Thyroid gland (tissue), 4 donors: ENCODE results near the gene BANP.

Experiments
- CTCF ChIP-seq, 6 experiments: fragments of 200-600 bp in 3 of 6; fragments of 450-650 bp in 3 of 6; sonication (generic) in 3 of 6; IDR thresholded peaks; one replicate each; pipeline ENCODE4 v1.5.1; 2016 to 2019; ENCODE audit warnings: antibody characterized with exemption in 6 of 6, mild to moderate bottlenecking in 2 of 6, inconsistent platforms in 1 of 6, moderate library complexity in 1 of 6
- POLR2A ChIP-seq, 2 donors: fragments of 450-650 bp; IDR thresholded peaks; one replicate each; pipeline ENCODE4 v1.6.1; 2017; ENCODE audit warnings: antibody characterized with exemption in 2 of 2, mild to moderate bottlenecking in 2 of 2, moderate library complexity in 1 of 2

GRCh38 chr16:88023366-88023765 lies 72.1 kb downstream of the BANP start:
- TF ChIP-seq POLR2A (IDR thresholded peaks at IDR 0.05) (no peak), CTCF (IDR thresholded peaks at IDR 0.05) (no peak)
